KOPT-K1 (cell line): ENCODE measurements around the gene AP1B1.
"Not testable (repeated sequence)": the region's sequence is repeated elsewhere in the genome, so short reads cannot be mapped to it uniquely, and the experiment has no call there.

Experiments used
- H3K27ac ChIP-seq: fragments of 200-600 bp; sonication (generic); 2 replicates; pipeline ENCODE4 v1.5.1; 2016; ENCODE audit warnings: antibody characterized with exemption, mild to moderate bottlenecking, low read depth, low read length; ENCODE audit not compliant: poor library complexity, severe bottlenecking
- H3K36me3 ChIP-seq: fragments of 200-600 bp; sonication (generic); 2 replicates; pipeline ENCODE4 v1.5.1; 2017; ENCODE audit warnings: antibody characterized with exemption, mild to moderate bottlenecking, low read length, moderate library complexity; ENCODE audit not compliant: insufficient read depth
- H3K9me3 ChIP-seq: fragments of 200-600 bp; sonication (generic); 2 replicates; pipeline ENCODE4 v1.5.1; 2017; ENCODE audit warnings: antibody characterized with exemption, low read length, mild to moderate bottlenecking; ENCODE audit not compliant: insufficient read depth, poor library complexity, severe bottlenecking

The AP1B1 gene

DNA sequence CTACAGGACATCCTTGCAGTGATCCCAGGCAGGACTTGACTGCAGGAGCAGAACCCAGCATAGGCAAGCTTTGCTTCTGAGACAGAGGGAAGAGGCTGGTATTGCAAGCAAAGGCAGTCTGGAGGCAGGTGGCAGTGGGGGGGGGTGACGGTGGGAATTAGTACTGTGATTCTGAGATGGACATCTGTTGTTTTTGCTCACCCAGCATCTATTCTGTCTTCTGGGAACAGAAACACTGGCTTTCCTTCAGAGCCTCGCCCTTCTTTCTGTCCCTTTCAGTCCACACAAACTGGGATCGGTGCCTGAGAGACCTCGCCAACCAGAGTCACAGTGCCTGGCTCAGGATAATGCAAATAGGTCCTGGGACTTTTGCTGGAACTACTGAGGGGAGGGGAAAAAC is 41.7 kb downstream of the AP1B1 start:
- Histone ChIP-seq H3K36me3 (peaks cover 96% of the 10 kb centered on the region), H3K27ac (no peak overlapping the region)

GRCh38 chr22:29345932-29346331 is 42.4 kb downstream of the AP1B1 start:
- Histone ChIP-seq H3K9me3 (no peaks in the 10 kb centered on the region), H3K36me3 (peaks cover 96% of the 10 kb centered on the region), H3K27ac (no peak overlapping the region)

More for the DNA sequence above, 41.7 kb downstream of the AP1B1 start:
- H3K9me3 ChIP-seq, result no peaks in the 10 kb centered on the region

GRCh38 chr22:29344889-29345288 is 43.5 kb downstream of the AP1B1 start:
- H3K27ac ChIP-seq, H3K9me3 ChIP-seq: not testable (repeated sequence)
- H3K36me3 ChIP-seq, result peaks cover 96% of the 10 kb centered on the region

- Histone ChIP-seq H3K9me3 (no peaks in the 10 kb centered on the region), H3K27ac (no peak overlapping the region), H3K36me3 (peaks cover 96% of the 10 kb centered on the region)
These were observed 44.2 kb downstream of the AP1B1 start for GRCh38 chr22:29344137-29344536.

GRCh38 chr22:29343313-29343805 is 45.0 kb downstream of the AP1B1 start:
- H3K27ac ChIP-seq, result no peak overlapping the region
- no peaks in the 10 kb centered on the region for H3K9me3 ChIP-seq
- peaks cover 96% of the 10 kb centered on the region for H3K36me3 ChIP-seq

DNA sequence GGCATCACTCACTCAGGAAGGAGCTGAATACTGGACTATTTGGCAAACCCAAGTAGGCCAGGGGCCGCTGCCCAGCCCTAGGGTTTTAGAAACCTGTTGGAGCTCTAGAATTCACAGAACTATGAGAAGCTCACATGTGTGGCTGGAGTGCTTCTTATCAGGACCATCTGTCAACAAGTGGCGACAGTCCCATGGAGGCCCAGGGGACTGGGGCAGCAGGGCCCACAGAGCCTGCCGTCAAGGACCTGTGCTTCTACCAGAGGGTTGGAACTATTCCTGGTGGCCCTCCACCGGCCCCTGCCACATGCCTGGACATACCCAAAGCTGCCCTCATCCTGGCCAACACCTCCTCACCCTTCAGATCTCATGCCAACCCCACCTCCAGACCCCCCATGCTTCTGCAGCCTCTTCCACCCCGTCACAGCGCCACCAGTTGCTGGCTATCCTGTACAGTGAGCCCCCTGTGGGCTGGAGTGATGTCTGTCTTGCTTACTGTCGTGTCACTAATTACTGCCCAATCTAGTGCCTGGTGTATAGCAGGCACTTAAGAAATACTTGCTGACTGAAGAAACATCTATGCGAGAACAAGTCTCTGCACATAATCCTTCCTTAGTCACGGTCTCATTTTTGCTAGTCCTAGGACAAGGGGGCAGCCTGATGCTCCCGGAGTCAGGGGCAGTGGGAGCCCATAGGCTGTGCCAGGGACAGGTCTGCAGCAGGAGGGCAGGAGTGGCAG is 45.6 kb downstream of the AP1B1 start:
- Histone ChIP-seq H3K27ac (no peak overlapping the region), H3K9me3 (no peaks in the 10 kb centered on the region), H3K36me3 (peaks cover 96% of the 10 kb centered on the region)

DNA sequence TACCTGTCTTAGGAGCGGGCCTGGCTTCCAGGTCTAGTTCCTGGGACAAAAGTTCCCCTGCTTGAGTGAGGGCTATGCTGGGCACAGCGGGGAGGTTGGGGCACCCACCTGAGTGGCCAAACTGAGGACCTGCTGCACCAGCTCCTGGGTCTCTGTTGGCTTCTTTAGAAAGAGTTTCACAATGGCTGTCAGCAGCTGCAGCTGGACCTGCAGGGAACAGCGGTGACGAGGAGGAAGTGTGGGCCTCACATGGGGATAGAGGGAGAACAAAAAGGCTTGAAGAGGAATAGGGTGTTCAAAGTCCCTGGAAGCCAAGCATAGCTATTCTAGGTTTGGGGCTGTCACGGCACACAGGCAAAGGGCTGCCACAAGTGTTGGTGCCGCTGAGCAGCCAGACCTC is 46.2 kb downstream of the AP1B1 start:
- Histone ChIP-seq H3K9me3 (no peaks in the 10 kb centered on the region), H3K27ac (no peak overlapping the region), H3K36me3 (peaks cover 96% of the 10 kb centered on the region)

GRCh38 chr22:29341849-29342127 is 46.6 kb downstream of the AP1B1 start:
- no peak overlapping the region for H3K27ac ChIP-seq
- peaks cover 96% of the 10 kb centered on the region for H3K36me3 ChIP-seq

DNA sequence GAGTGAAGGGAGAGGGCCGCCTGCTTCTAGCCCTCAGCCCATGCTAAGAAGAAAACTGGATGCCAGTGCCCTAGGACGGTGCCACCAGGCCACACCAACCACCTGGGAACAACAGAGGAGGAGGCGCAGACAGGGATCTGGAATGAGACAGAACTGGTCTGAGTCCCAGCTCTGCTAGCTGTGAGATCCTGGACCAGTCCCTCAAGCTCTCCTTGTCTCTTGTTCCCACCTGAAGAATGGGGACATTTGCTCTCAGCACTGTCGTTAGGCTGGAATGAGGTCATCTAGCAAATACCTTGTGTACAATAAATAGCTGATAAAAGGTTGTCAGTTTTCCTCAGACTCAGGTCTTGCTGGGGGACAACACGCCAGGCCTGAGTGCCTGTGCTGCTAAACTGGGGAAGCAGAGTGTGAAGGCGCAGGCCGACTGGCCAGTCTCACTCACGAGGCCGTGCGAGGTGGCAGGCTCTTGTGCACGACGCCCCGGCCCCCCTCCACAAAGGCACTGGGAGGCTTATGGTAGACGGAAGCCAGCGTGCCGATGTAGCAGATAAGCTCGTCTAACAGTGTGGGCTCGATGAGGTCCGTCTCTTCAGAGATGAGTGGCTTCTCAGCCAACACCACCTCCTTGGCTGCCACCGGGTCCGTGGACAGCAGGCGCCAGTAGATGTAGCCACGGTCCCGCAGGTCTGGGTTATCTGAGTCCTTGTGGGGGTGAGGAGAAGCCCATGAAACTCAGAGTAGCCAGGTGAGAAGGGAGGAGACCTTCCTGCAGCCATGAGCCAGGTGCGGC is 47.1 kb downstream of the AP1B1 start:
- no peaks in the 10 kb centered on the region for H3K9me3 ChIP-seq
- H3K27ac ChIP-seq, result no peak overlapping the region
- H3K36me3 ChIP-seq, result peaks cover 96% of the 10 kb centered on the region

More at GRCh38 chr22:29341849-29342127, 46.6 kb downstream of the AP1B1 start:
- H3K9me3 ChIP-seq, result no peaks in the 10 kb centered on the region

- peaks cover 96% of the 10 kb centered on the region for H3K36me3 ChIP-seq
- no peak overlapping the region for H3K27ac ChIP-seq
- no peaks in the 10 kb centered on the region for H3K9me3 ChIP-seq
These were observed 47.8 kb downstream of the AP1B1 start for GRCh38 chr22:29340566-29340965.

- H3K27ac ChIP-seq, result no peak overlapping the region
- peaks cover 100% of the 10 kb centered on the region for H3K36me3 ChIP-seq
These were observed 48.8 kb downstream of the AP1B1 start for GRCh38 chr22:29339381-29340235.

GRCh38 chr22:29338398-29338797 is 50.0 kb downstream of the AP1B1 start:
- H3K27ac ChIP-seq, result no peak overlapping the region
- H3K36me3 ChIP-seq, result peaks cover 99% of the 10 kb centered on the region
- no peaks in the 10 kb centered on the region for H3K9me3 ChIP-seq

More at GRCh38 chr22:29339381-29340235, 48.8 kb downstream of the AP1B1 start:
- no peaks in the 10 kb centered on the region for H3K9me3 ChIP-seq

- no peaks in the 10 kb centered on the region for H3K9me3 ChIP-seq
- peaks cover 99% of the 10 kb centered on the region for H3K36me3 ChIP-seq
- H3K27ac ChIP-seq, result no peak overlapping the region
These were observed 50.6 kb downstream of the AP1B1 start for GRCh38 chr22:29337631-29338284.

- peaks cover 99% of the 10 kb centered on the region for H3K36me3 ChIP-seq
These were observed 51.4 kb downstream of the AP1B1 start for GRCh38 chr22:29336751-29337490.

More at GRCh38 chr22:29336751-29337490, 51.4 kb downstream of the AP1B1 start:
- H3K9me3 ChIP-seq, result no peaks in the 10 kb centered on the region
- no peak overlapping the region for H3K27ac ChIP-seq
